ENCODE results near the gene SAMD4A. TPM values are rescaled to one million over a fixed set of nuclear protein-coding genes. Genes with fewer than 3 reads are reported as not detected.

Gene SAMD4A
- total and polyA plus RNA-seq, 2 of the 4 experiments (the other 2 are of a cell fraction), result 22.9 to 38.2 TPM

DNA sequence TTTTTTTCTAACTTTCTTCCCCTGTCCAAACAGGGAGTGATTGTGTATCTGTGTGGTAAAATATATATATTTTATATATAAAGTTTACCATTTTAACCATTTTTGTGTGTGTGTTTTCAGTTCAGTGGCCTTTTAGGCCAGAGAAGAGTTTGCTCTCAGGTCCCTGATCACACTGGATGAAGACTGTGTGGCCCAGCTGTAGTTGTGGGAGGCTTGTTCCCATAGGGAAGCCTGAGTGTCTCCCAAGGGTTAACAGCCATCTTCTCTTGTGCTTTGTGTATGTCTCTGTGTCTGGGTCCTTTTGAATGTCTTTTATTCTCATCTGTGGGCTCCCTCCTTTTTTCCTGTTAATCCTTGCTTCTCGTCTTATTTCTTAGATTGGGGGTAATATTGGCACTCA, 33.8 kb upstream of the SAMD4A start:
- Histone ChIP-seq H3K79me1 (ENCODE audit: low read depth in 1 of 2, low read length in 2 of 2) (peaks cover 0 to 2% of the 10 kb centered on the region in 2 experiments; a peak in 1 of 4 replicates), H3K9me3 (ENCODE audit: control insufficient read depth, insufficient read depth, low read length) (no peaks in the 10 kb centered on the region), H3K4me3 (ENCODE audit: insufficient read depth, low read depth, low read length) (no peak overlapping the region), H3K36me3 (ENCODE audit: control insufficient read depth, insufficient read depth, low read length) (peaks cover 7% of the 10 kb centered on the region), H3K18ac (ENCODE audit: low read depth, low read length) (no peak overlapping the region), H4K20me1 (ENCODE audit: insufficient read depth, low read length) (no peaks in the 10 kb centered on the region), H3K9me1 (ENCODE audit: insufficient read depth, low read length) (peaks cover 2% of the 10 kb centered on the region; the same call in 1 of the 2 replicates), H3K27ac (ENCODE audit: insufficient read depth, low read length) (no peak overlapping the region), H3K4me1 (ENCODE audit: control insufficient read depth, insufficient read depth, low read length) (no peaks in the 10 kb centered on the region), H2BK5ac (ENCODE audit: low read depth, low read length, poor library complexity, severe bottlenecking) (no peak overlapping the region), H2BK20ac (ENCODE audit: low read depth, low read length) (no peak overlapping the region), H3K27me3 (ENCODE audit: control insufficient read depth, insufficient read depth, low read length) (no peaks in the 10 kb centered on the region), H3K56ac (ENCODE audit: extremely low read depth, insufficient read depth, low read length) (no peak overlapping the region), H3K14ac (replicated peaks; ENCODE audit: low read depth, low read length) (no peak overlapping the region), H3K23ac (ENCODE audit: low read depth, low read length) (no peak overlapping the region), H2AK9ac (replicated peaks; ENCODE audit: low read depth, low read length, poor library complexity) (no peak overlapping the region), H3K4ac (ENCODE audit: low read depth, low read length) (no peak overlapping the region), H4K5ac (ENCODE audit: low read depth, low read length) (no peak overlapping the region), H2AFZ (replicated peaks; ENCODE audit: low read length, poor library complexity) (no peak overlapping the region), H2AK5ac (ENCODE audit: low read depth, low read length) (no peak overlapping the region), H2BK15ac (ENCODE audit: low read depth, low read length) (no peak overlapping the region), H3K9ac (ENCODE audit: low read depth, low read length) (no peak overlapping the region), H4K91ac (ENCODE audit: insufficient read depth, low read depth, low read length) (no peak overlapping the region), H4K8ac (ENCODE audit: low read depth in 2 of 2, low read length in 2 of 2) (no peak overlapping the region), H3K4me2 (ENCODE audit: low read depth, low read length) (no peak overlapping the region), H2BK120ac (ENCODE audit: low read depth, low read length) (no peak overlapping the region)
- TF ChIP-seq USF2 (IDR thresholded peaks at IDR 0.05; ENCODE audit: low read depth, low read length) (no peak), RAD21 (IDR thresholded peaks at IDR 0.05; ENCODE audit: low read length) (no peak), SMC3 (IDR thresholded peaks at IDR 0.05; ENCODE audit: low read depth, low read length) (no peak), CEBPB (IDR thresholded peaks at IDR 0.05; ENCODE audit: low read depth, low read length) (no peak), MXI1 (IDR thresholded peaks at IDR 0.05; ENCODE audit: borderline replicate concordance, low read depth, low read length) (no peak), RFX5 (IDR thresholded peaks at IDR 0.05; ENCODE audit: low read depth, low read length) (no peak), RCOR1 (IDR thresholded peaks at IDR 0.05; ENCODE audit: insufficient replicate concordance, low read length) (no peak), MAZ (IDR thresholded peaks at IDR 0.05; ENCODE audit: borderline replicate concordance, low read depth, low read length) (no peak), POLR2A (IDR thresholded peaks at IDR 0.05; ENCODE audit: low read depth, low read length) (no peak), MAFK (IDR thresholded peaks at IDR 0.05; ENCODE audit: low read depth, low read length) (no peak), BHLHE40 (IDR thresholded peaks at IDR 0.05; ENCODE audit: low read depth, low read length) (no peak)
- TF ChIP-seq, protein P1, sequence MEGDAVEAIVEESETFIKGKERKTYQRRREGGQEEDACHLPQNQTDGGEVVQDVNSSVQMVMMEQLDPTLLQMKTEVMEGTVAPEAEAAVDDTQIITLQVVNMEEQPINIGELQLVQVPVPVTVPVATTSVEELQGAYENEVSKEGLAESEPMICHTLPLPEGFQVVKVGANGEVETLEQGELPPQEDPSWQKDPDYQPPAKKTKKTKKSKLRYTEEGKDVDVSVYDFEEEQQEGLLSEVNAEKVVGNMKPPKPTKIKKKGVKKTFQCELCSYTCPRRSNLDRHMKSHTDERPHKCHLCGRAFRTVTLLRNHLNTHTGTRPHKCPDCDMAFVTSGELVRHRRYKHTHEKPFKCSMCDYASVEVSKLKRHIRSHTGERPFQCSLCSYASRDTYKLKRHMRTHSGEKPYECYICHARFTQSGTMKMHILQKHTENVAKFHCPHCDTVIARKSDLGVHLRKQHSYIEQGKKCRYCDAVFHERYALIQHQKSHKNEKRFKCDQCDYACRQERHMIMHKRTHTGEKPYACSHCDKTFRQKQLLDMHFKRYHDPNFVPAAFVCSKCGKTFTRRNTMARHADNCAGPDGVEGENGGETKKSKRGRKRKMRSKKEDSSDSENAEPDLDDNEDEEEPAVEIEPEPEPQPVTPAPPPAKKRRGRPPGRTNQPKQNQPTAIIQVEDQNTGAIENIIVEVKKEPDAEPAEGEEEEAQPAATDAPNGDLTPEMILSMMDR (conservative IDR thresholded peaks at IDR 0.05; ENCODE audit: low read depth, low read length), result no peak
- TF ChIP-seq, protein P2, sequence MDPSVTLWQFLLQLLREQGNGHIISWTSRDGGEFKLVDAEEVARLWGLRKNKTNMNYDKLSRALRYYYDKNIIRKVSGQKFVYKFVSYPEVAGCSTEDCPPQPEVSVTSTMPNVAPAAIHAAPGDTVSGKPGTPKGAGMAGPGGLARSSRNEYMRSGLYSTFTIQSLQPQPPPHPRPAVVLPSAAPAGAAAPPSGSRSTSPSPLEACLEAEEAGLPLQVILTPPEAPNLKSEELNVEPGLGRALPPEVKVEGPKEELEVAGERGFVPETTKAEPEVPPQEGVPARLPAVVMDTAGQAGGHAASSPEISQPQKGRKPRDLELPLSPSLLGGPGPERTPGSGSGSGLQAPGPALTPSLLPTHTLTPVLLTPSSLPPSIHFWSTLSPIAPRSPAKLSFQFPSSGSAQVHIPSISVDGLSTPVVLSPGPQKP (IDR thresholded peaks at IDR 0.05; ENCODE audit: borderline replicate concordance, low read depth, low read length), result no peak
- in situ Hi-C loops (cut with MboI; ENCODE audit: low sequenced_read_pairs), result no loop called here
- dilution Hi-C loops (cut with HindIII; ENCODE audit: low sequenced_read_pairs, unreplicated experiment), result no loop called here
- no CpG with 5 or more reads among the region's 1 CpG for WGBS, 2 experiments (ENCODE audit: extremely low coverage in 2 of 2, insufficient read length in 1 of 2)
- CTCF ChIA-PET, result interaction anchor here (0.5 to 0.7 kb wide), 2 partner anchors 16 to 1502 kb away, joined by 3 to 4 read pairs; no protein-coding TSS in a partner anchor
- no peak for ATAC-seq (ENCODE audit: low read depth)
- POLR2A ChIA-PET (ENCODE audit: unreplicated experiment), result no interaction called here
- intact Hi-C loops (cut with micrococcal nuclease), result no loop called here
- no TSS peak for BruUV-seq (replicated peaks)
- DNase-seq, result no peak
